Osteoblast (primary cell): ENCODE measurements around the gene PLB1. TPM values are rescaled to one million over a fixed set of nuclear protein-coding genes. Genes with fewer than 3 reads are reported as not detected.

ENCODE experiments used
- DNase-seq: peaks from one replicate; pipeline ENCODE4 v3.0.0; 2011; ENCODE audit warnings: low spot score, mixed read lengths; ENCODE audit not compliant: insufficient read length; ENCODE audit errors: missing footprints
- H2AFZ ChIP-seq: 2 replicates; pipeline ENCODE4 v1.6.0; 2011; ENCODE audit warnings: mild to moderate bottlenecking, low read length
- H3K27ac ChIP-seq: 2 replicates; pipeline ENCODE4 v1.5.1; 2011; ENCODE audit warnings: mild to moderate bottlenecking, low read depth, low read length, moderate library complexity
- H3K27me3 ChIP-seq: 2 replicates; pipeline ENCODE4 v1.6.0; 2012; ENCODE audit warnings: mild to moderate bottlenecking, control low read depth, inconsistent platforms, low read length, moderate library complexity; ENCODE audit not compliant: insufficient read depth
- H3K36me3 ChIP-seq: 2 replicates; pipeline ENCODE4 v1.5.1; 2011; ENCODE audit warnings: mild to moderate bottlenecking, low read length, control low read depth, moderate library complexity; ENCODE audit not compliant: insufficient read depth
- H3K4me1 ChIP-seq: 2 replicates; pipeline ENCODE4 v1.5.1; 2011; ENCODE audit warnings: mild to moderate bottlenecking, low read length, control low read depth, moderate library complexity; ENCODE audit not compliant: insufficient read depth
- H3K4me2 ChIP-seq: 2 replicates; pipeline ENCODE4 v1.6.0; 2011; ENCODE audit warnings: mild to moderate bottlenecking, low read length; ENCODE audit not compliant: insufficient read depth
- H3K4me3 ChIP-seq: fragments of 200-600 bp; sonication (generic); 3 replicates; pipeline ENCODE4 v1.5.1; 2012; ENCODE audit warnings: mild to moderate bottlenecking, low read length, inconsistent platforms; ENCODE audit not compliant: insufficient read depth
- H3K79me2 ChIP-seq: 2 replicates; pipeline ENCODE4 v1.6.0; 2012; ENCODE audit warnings: mild to moderate bottlenecking, low read length, control low read depth, inconsistent platforms; ENCODE audit not compliant: insufficient read depth
- H3K9me3 ChIP-seq: 2 replicates; pipeline ENCODE4 v1.5.1; 2011; ENCODE audit warnings: low read depth, low read length, control low read depth
- H4K20me1 ChIP-seq: 2 replicates; pipeline ENCODE4 v1.6.0; 2012; ENCODE audit warnings: mild to moderate bottlenecking, low read length, control low read depth; ENCODE audit not compliant: insufficient read depth
- total RNA-seq: library from RNA; depleted of rRNA; stranded (reverse); fragments of >200 nt; gene quantifications from 2 replicates; pipeline ENCODE4 v1.2.3, GENCODE V29; 2012
- TF ChIP-seq, protein P1 (sequence below): IDR thresholded peaks from 2 replicates; pipeline ENCODE4 v1.5.1; 2011; ENCODE audit warnings: mild to moderate bottlenecking, low read depth, low read length, moderate library complexity; ENCODE audit errors: extremely low read depth

PLB1 gene
- total RNA-seq, 1 donor, result 0.36 TPM

- Histone ChIP-seq H2AFZ (no peak overlapping the region), H3K9me3 (no peaks in the 10 kb centered on the region), H4K20me1 (no peaks in the 10 kb centered on the region), H3K79me2 (no peaks in the 10 kb centered on the region), H3K4me3 (no peak overlapping the region), H3K4me1 (peaks cover 17% of the 10 kb centered on the region), H3K36me3 (no peaks in the 10 kb centered on the region), H3K27ac (no peak overlapping the region), H3K27me3 (no peaks in the 10 kb centered on the region), H3K4me2 (no peak overlapping the region)
- TF ChIP-seq, protein P1, sequence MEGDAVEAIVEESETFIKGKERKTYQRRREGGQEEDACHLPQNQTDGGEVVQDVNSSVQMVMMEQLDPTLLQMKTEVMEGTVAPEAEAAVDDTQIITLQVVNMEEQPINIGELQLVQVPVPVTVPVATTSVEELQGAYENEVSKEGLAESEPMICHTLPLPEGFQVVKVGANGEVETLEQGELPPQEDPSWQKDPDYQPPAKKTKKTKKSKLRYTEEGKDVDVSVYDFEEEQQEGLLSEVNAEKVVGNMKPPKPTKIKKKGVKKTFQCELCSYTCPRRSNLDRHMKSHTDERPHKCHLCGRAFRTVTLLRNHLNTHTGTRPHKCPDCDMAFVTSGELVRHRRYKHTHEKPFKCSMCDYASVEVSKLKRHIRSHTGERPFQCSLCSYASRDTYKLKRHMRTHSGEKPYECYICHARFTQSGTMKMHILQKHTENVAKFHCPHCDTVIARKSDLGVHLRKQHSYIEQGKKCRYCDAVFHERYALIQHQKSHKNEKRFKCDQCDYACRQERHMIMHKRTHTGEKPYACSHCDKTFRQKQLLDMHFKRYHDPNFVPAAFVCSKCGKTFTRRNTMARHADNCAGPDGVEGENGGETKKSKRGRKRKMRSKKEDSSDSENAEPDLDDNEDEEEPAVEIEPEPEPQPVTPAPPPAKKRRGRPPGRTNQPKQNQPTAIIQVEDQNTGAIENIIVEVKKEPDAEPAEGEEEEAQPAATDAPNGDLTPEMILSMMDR, result no peak
- DNase-seq, result no peak
Observed at GRCh38 chr2:28589746-28590463, 94.0 kb downstream of the PLB1 start.

GRCh38 chr2:28590496-28591301, 94.8 kb downstream of the PLB1 start:
- Histone ChIP-seq H3K4me3 (no peak overlapping the region), H3K9me3 (no peaks in the 10 kb centered on the region), H3K36me3 (no peaks in the 10 kb centered on the region), H3K79me2 (no peaks in the 10 kb centered on the region), H4K20me1 (no peaks in the 10 kb centered on the region), H2AFZ (no peak overlapping the region), H3K4me2 (no peak overlapping the region), H3K4me1 (peaks cover 10% of the 10 kb centered on the region), H3K27me3 (no peaks in the 10 kb centered on the region), H3K27ac (no peak overlapping the region)
- no peak for DNase-seq
- TF ChIP-seq, protein P1, result no peak

- Histone ChIP-seq H3K79me2 (no peaks in the 10 kb centered on the region), H4K20me1 (no peaks in the 10 kb centered on the region), H2AFZ (no peak overlapping the region), H3K27me3 (no peaks in the 10 kb centered on the region), H3K27ac (no peak overlapping the region), H3K9me3 (no peaks in the 10 kb centered on the region), H3K36me3 (no peaks in the 10 kb centered on the region), H3K4me1 (peaks cover 16% of the 10 kb centered on the region), H3K4me2 (no peak overlapping the region), H3K4me3 (no peak overlapping the region)
- DNase-seq, result no peak
- TF ChIP-seq, protein P1, result no peak
Observed at GRCh38 chr2:28591711-28592335, 96.0 kb downstream of the PLB1 start.

DNA sequence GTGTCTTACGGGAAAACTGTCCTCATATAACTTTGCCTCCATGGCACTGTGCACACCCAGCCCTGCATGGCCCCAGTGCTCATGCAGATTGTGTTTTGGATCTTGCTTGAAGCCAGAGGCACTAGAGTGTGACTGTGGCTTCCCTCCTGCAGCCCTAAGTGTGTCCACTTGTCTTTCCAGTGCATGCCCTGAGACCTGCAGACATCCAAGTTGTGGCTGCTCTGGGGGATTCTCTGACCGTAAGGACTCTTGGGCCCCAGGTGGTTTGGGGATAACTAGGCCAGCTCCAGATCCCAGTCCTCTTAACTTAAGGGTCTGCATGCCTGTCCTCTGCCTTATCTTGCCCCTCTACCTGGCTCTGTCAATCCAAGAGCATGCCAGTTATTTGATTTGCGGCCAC, 96.6 kb downstream of the PLB1 start:
- Histone ChIP-seq H3K9me3 (no peaks in the 10 kb centered on the region), H3K27me3 (no peaks in the 10 kb centered on the region), H3K4me1 (peaks cover 16% of the 10 kb centered on the region), H3K79me2 (no peaks in the 10 kb centered on the region), H3K27ac (no peak overlapping the region), H3K4me3 (no peak overlapping the region), H3K36me3 (no peaks in the 10 kb centered on the region), H4K20me1 (no peaks in the 10 kb centered on the region), H3K4me2 (no peak overlapping the region), H2AFZ (no peak overlapping the region)
- no peak for DNase-seq
- TF ChIP-seq, protein P1, result no peak
